ENCODE measurements around the gene NPAS3.

DNA sequence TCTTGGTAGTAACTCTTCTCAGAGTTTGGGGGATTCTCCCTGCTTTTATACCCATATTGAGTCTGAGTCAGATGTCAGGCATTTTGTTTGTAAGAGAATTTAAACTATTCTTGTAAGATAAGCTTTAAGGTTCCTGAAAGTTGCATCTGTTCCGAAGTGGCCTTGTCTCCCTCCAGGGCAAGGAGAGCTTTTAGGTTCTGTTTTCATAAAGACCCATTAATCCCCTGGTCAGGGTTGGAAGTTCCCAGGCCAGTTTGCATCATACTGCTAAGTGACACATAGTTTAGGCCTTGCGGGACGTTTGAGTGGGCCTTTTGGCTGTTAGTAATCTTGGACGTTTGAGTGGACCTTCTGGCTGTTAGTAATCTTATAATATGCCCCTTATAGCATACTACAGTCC is 396.7 kb downstream of the NPAS3 start:
- TF ChIP-seq EZH2phosphoT487 (IDR thresholded peaks at IDR 0.05; ENCODE audit: low read depth) = no peak
- TF ChIP-seq, protein P1, sequence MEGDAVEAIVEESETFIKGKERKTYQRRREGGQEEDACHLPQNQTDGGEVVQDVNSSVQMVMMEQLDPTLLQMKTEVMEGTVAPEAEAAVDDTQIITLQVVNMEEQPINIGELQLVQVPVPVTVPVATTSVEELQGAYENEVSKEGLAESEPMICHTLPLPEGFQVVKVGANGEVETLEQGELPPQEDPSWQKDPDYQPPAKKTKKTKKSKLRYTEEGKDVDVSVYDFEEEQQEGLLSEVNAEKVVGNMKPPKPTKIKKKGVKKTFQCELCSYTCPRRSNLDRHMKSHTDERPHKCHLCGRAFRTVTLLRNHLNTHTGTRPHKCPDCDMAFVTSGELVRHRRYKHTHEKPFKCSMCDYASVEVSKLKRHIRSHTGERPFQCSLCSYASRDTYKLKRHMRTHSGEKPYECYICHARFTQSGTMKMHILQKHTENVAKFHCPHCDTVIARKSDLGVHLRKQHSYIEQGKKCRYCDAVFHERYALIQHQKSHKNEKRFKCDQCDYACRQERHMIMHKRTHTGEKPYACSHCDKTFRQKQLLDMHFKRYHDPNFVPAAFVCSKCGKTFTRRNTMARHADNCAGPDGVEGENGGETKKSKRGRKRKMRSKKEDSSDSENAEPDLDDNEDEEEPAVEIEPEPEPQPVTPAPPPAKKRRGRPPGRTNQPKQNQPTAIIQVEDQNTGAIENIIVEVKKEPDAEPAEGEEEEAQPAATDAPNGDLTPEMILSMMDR (IDR thresholded peaks at IDR 0.05; ENCODE audit: low read depth, low read length) = no peak

All from OCI-LY3 (cell line).